Smooth muscle cell of the coronary artery (primary cell): ENCODE measurements around the gene ZNF418. TPM values are rescaled to one million over a fixed set of nuclear protein-coding genes. Genes with fewer than 3 reads are reported as not detected.

ENCODE experiments used
- total RNA-seq: library from RNA; depleted of rRNA; stranded (reverse); fragments of >200 nt; gene quantifications from 2 replicates; pipeline ENCODE4 v1.2.3, GENCODE V29; 2014; ENCODE audit warnings: low replicate concordance

Gene ZNF418
- total RNA-seq: 5.1 and 12.8 TPM in 2 replicates

DNA sequence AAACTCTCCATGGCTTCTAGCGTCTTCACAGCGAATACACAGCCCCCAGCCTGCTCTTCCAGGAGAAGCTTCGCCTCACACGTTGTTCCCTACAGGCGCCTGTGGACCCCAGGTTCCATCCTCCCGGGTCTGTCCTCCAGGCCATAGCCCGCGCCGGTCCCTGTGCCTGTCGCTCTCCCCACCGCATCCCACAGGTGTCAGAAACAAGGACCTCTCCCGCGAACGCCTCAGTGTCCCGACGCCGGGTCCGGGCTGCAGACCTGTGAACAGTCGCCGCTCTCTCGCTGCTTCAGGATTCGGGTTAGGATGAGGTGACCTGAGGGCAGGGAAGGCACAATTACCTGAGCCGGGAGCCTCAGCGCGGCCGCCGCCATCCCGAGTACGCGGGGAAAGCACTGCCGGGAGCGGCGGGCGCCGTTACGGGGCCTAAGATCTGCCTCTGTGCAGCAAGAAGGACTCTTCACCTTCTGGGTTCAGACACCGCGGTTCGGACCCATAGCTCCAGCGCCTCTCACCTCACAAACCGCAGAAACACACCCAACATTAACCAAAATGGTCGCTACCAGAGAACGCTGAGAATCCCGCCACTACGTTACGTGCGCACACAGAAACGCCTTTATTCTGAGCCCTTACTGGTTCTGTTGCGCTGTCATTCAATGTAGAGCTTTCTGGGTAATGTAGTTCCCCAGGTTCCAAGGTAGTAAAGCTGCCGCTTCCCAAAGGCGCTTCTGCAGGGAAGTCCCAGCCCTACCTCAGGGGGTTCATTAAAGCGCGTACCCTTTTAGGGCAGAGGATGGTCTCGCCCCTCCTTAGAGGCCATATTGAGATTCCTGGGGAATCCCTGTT is at the start of gene ZNF418:
TSS of gene ZNF418 (minus strand) at position 583 of the 846 bp plus-strand sequence. CDS start 1,580 bp downstream, outside the sequence.

DNA sequence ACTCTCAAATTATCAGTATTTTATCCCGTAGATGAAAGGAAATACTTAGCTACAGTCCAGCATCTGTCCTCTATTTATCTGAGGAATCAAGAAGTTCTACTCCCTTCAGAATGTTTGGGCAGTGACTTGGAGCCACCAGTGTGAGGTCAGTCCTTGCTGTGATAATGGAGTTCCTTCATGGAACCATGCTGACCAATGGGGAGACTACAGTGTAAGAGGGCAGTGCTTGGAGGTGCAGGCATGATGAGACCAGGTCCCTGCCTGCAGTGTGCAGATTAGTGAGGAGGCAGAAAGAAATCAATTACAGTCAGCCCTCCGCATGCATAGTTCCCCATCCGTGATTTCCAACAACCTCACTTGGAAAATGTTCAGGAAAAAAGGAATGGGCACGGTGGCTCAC is 39.2 kb upstream of the ZNF418 start, which contains the start of gene C19orf18:
TSS of gene C19orf18 (minus strand) at position 101 of the 400 bp plus-strand sequence. CDS start 102 bp downstream, outside the sequence.

DNA sequence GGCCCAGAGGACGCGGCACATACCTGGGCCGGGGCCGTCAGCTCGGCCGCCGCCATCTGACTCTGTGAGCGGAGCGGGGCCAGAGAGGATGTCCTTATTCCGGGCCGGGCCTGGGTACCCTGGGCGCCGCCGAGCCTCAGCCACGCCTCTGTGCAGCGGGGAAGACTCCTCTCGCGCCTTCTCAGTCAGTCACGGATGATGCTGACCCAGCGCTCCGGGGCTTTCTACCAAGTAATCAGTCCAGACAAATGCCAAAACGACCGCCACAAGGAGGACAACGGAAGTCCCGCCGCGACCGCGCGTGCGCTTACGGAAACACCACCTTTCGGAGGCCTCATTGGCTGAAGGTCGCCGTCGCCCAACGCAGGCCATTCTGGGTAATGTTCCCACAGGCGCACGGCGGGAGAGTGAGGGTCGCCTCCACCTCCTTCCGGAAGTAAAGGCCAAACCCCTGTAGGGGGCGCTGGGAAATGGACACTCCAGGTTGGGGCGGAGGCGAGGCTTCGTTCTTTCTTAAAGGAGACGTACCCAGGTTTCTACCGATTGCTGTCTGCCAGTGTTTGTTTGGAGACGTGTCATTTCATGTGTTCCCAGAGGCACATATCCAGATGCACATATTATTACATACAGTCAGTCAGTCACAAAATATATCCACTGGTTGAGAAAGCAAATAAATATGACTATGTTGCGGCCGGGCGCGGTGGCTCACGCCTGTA is 12.4 kb upstream of the ZNF418 start, which contains the start of gene ZNF256:
TSS of gene ZNF256 (minus strand) at position 288 of the 716 bp plus-strand sequence. CDS start at position 56, 232 bp downstream.

DNA sequence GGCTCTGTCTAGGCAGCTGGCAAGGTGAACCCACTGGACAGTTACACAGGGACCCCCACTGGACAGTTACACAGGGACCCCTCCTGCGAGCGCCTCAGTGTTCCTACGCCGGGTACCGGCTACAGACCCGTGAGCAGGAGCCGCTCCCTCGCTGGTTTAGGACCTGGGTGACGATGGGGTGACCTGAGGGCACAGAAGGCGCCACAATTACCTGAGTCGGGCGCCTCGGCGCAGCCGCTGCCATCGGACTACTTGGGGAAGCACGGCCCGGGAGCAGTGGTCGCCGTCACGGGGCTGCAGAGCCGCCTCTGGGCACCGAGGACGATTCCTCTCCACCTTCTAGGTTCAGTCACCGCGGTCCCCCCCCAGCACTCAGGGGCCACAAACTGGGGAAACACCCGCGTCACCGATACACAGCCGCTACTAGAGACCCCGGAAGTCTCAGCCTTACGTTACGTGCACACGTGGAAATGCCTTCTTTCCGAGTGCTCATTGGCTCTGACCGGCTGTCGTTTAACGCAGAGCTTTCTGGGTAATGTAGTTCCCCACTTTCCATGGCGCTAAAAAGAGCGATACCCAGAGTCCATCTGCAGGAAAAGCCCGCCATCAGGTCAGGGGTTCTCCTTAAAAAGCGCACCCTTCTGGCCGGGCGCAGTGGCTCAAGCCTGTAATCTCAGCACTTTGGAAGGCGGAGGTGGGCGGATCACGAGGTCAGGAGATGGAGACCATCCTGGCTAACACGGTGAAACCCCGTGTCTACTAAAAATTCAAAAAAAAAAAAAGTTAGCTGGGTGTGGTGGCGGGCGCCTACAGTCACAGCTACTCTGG is 18.8 kb downstream of the ZNF418 start, which contains the start of gene ZNF417:
TSS of gene ZNF417 (minus strand) at position 425 of the 828 bp plus-strand sequence. CDS start at position 244, 181 bp downstream.

DNA sequence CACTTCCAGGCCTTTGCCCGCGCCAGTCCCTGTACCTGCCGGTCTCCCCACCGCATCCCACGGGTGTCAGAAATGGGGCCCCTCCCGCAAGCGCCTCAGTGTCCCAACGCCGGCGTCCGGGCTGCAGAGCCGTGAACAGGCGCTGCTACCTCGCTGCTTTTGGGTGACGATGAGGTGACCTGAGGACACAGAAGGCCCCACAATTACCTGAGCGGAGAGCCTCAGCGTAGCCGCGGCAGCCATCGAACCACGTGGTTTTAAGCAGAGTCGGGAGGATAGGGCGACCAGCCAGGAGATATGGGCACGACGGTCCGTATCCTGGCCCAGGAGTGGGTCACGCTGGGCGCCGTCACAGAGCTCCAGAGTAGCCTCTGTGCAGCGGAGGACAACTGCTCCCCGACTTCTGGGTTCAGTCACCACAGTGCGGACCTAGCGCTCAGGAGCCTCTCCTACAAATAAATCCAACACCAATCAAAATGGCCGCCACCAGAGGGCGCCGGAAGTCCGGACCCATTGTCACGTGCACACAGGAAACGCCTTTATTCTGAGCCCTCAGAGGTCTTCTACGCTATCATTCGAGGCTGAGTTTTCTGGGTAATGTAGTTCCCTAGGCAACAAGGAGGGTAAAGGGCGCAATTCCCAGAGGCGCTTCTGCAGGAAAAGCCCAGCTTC is 46.5 kb downstream of the ZNF418 start, which contains the start of gene ZNF814:
TSS of gene ZNF814 (minus strand) at position 478 of the 672 bp plus-strand sequence. CDS start at position 243, 235 bp downstream.

Other genes with a start within 250 kb of the ZNF418 start
- gene ZNF154, start 226.2 kb downstream of the ZNF418 start, total RNA-seq: 4.4 and 4.9 TPM in 2 replicates
- 9.6 and 11.1 TPM in 2 replicates for gene ZNF671, start 207.8 kb downstream of the ZNF418 start, total RNA-seq
- gene ZNF776, start 188.6 kb downstream of the ZNF418 start, total RNA-seq: 11.8 and 17.5 TPM in 2 replicates
- 12.6 and 15.9 TPM in 2 replicates for gene ZNF586, start 165.7 kb downstream of the ZNF418 start, total RNA-seq
- gene ZNF552, start 120.5 kb downstream of the ZNF418 start, total RNA-seq: 3.4 and 3.7 TPM in 2 replicates
- gene ZNF587B, start 105.1 kb downstream of the ZNF418 start, total RNA-seq: 13.1 and 17.8 TPM in 2 replicates
- 16.4 and 25.2 TPM in 2 replicates for gene ZNF587, start 85.5 kb downstream of the ZNF418 start, total RNA-seq
- 7.5 and 7.7 TPM in 2 replicates for gene ZNF814, start 46.4 kb downstream of the ZNF418 start, total RNA-seq
- 18.7 and 22.5 TPM in 2 replicates for gene ZNF417, start 18.8 kb downstream of the ZNF418 start, total RNA-seq
- 4.3 and 6.0 TPM in 2 replicates for gene ZNF256, start 12.3 kb upstream of the ZNF418 start, total RNA-seq
- 0.23 TPM in 2 replicates for gene C19orf18, start 39.1 kb upstream of the ZNF418 start, total RNA-seq
- gene ZNF606, start 67.4 kb upstream of the ZNF418 start, total RNA-seq: 7.4 and 12.3 TPM in 2 replicates
- 0.23 TPM in 1 of 2 replicates, not detected in the other for gene ZSCAN1, start 98.6 kb upstream of the ZNF418 start, total RNA-seq
- 3.6 and 3.9 TPM in 2 replicates for gene ZNF135, start 123.9 kb upstream of the ZNF418 start, total RNA-seq
- 12.3 and 26.2 TPM in 2 replicates for gene ZSCAN18, start 162.8 kb upstream of the ZNF418 start, total RNA-seq
- gene ZNF329, start 215.4 kb upstream of the ZNF418 start, total RNA-seq: 9.7 and 12.7 TPM in 2 replicates
- 10.6 and 23.0 TPM in 2 replicates for gene ZNF274, start 247.7 kb upstream of the ZNF418 start, total RNA-seq